ENCODE results near the gene PSTPIP2.

- no peak for TF ChIP-seq CTCF (conservative IDR thresholded peaks at IDR 0.05; ENCODE audit: low read depth in 2 of 2)
- no peak for TF ChIP-seq ZNF462 (CRISPR knock-in tag; IDR thresholded peaks at IDR 0.05)
- no peak for TF ChIP-seq EZH2 (IDR thresholded peaks at IDR 0.05; ENCODE audit: low read depth, unreplicated experiment)
- TF ChIP-seq EZH2phosphoT487 (IDR thresholded peaks at IDR 0.05; ENCODE audit: unreplicated experiment) = no peak
- no peak for TF ChIP-seq POLR2AphosphoS5 (IDR thresholded peaks at IDR 0.05; ENCODE audit: low read depth)
- TF ChIP-seq CREB1 (CRISPR knock-in tag; IDR thresholded peaks at IDR 0.05; ENCODE audit: low read depth) = no peak
- TF ChIP-seq, protein P1, sequence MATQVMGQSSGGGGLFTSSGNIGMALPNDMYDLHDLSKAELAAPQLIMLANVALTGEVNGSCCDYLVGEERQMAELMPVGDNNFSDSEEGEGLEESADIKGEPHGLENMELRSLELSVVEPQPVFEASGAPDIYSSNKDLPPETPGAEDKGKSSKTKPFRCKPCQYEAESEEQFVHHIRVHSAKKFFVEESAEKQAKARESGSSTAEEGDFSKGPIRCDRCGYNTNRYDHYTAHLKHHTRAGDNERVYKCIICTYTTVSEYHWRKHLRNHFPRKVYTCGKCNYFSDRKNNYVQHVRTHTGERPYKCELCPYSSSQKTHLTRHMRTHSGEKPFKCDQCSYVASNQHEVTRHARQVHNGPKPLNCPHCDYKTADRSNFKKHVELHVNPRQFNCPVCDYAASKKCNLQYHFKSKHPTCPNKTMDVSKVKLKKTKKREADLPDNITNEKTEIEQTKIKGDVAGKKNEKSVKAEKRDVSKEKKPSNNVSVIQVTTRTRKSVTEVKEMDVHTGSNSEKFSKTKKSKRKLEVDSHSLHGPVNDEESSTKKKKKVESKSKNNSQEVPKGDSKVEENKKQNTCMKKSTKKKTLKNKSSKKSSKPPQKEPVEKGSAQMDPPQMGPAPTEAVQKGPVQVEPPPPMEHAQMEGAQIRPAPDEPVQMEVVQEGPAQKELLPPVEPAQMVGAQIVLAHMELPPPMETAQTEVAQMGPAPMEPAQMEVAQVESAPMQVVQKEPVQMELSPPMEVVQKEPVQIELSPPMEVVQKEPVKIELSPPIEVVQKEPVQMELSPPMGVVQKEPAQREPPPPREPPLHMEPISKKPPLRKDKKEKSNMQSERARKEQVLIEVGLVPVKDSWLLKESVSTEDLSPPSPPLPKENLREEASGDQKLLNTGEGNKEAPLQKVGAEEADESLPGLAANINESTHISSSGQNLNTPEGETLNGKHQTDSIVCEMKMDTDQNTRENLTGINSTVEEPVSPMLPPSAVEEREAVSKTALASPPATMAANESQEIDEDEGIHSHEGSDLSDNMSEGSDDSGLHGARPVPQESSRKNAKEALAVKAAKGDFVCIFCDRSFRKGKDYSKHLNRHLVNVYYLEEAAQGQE (IDR thresholded peaks at IDR 0.05; ENCODE audit: unreplicated experiment) = no peak
- no peak for TF ChIP-seq STAT1 (IDR thresholded peaks at IDR 0.05; ENCODE audit: unreplicated experiment)
- no peak for TF ChIP-seq ZNF114 (CRISPR knock-in tag; IDR thresholded peaks at IDR 0.05)
- no peak for TF ChIP-seq ETS1 (IDR thresholded peaks at IDR 0.05)
- no peak for TF ChIP-seq JUNB (IDR thresholded peaks at IDR 0.05; ENCODE audit: unreplicated experiment)
- no peak for TF ChIP-seq NANOG (IDR thresholded peaks at IDR 0.05; ENCODE audit: borderline replicate concordance)
These were observed 41.7 kb upstream of the PSTPIP2 start for GRCh38 chr18:46113751-46114150.
